ENCODE results near the gene PTPRN2.
"Not testable (repeated sequence)": the region's sequence is repeated elsewhere in the genome, so short reads cannot be mapped to it uniquely, and the experiment has no call there.

PTPRN2 gene

DNA sequence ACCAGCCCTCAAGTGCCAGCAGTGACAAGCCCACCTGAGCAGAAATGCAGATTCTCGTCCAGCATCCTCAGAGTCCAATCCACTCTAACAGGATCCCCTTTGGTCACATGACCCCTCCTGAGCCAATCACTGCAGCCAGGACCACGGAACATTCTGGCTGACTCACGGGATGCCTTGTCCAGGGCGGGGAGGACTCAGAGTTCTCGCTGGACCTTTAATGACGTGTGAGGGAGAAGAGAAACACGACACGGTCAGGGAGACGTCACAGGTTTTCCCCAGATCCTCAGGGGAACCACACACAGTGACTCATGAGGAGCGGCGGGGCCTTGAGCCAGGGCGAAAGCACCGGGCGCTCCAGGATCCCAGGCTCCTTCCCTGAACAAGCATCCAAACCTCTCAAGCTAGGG, 155.7 kb downstream of the PTPRN2 start:
- no peak for DNase-seq

DNA sequence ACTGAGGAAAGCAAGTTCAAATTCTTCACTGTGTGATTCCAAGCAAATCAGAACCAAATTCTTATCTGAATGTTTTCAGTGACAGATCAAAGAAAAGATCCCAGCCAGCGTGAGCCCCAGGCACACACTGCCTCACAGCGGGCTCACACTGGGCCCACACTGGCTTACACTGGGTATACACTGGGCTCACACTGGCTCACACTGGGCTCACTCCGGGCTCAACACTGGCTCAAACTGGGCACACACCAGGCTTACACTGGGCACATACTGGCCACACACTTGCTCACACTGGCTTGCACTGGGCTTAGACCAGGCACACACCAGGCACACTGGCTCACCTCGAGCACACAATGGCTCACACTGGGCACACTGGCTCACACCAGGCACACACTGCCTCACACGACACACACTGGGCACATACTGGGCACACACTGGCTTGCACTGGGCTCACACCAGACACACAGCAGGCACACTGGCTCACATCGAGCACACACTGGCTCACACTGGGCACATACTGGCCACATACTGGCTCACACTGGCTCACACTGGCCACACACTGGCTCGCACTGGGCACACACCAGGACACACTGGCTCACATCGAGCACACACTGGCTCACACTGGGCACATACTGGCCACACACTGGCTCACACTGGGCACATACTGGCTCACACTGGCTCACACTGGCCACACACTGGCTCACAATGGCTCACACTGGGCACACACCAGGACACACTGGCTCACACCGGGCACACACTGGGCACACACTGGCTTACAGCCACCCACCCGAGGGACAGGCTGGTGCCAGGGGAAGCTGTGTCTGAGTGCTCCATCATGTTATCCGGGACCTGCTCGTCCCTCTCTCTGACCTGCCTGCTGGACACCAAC, 156.3 kb downstream of the PTPRN2 start:
- no peak for DNase-seq

DNA sequence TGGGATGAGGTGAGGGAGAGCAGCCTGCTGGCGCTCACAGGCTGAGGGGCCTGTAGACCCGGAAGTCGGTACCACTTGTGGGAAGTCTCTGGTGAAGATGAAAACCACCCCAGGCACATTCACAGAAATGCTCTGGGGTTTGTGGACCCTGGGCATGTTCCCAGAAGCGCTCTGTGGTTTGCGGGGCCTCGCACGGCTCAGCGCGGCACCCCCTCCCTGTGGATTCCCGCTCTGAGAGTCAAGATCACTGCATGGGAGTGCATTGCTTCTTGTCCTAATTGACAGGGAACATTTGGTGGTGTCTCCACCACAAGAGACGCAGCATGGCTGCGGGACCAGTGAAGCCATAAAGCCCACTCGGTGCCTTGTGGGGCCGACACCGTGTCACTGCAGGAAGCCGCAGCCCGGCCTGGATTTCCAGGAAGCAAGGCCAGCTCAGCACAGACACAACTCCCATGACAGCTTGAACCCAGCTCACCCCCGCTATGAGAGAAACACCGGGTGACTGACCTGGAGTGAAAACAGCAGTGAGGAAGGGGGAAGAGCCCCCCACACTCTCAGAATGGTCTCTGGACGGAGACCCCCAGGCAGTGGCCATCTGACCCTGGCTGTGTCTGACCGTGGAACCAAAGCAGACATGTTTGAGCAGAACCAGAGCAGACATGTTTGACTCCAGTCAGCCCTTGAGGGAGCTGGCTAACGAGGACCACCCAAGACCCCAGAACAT, 157.2 kb downstream of the PTPRN2 start:
- no peak for DNase-seq

DNA sequence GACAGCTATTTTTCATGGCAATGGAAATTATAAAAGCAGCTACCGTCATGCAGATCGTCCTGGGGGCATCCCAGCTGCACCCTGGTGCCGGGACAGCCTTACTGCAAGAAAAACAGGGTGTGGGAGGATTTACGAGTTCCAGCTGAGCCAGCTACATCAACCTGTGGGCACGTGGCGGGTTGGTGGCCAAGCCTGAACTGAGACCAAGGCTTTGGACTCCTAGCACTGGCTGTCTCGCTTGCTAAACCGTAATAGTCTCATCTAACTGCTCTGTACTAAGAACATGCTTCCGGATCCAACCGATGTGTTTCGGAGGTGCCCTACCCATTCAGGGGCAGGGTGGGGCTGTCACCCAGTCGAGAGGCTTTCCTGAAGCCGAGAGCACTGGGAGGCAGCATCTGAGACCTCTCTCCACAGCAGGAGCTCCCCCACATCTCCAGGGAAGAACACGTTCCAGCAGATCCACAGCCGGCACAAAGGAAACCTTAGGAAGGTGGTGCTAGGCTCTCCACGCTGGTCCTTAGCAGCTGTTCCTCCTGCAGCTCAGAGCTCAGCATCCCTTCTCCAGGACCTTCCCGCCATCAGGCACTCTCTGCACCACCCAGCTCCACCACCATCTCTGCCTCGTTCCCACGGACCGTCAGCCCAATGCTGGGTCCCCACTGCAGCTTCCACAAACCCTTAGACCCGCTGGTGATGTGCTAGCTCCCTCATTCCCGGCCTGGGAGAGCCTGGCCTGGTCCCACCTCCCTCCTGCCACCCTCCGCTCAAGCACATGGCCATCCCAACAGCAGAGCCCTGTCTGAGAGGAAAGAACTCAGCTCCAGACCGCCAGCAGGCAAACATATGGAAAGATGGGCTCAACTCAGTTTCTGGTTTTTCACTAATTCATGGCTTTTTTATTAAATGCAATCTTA, 158.5 kb downstream of the PTPRN2 start:
- no peak for DNase-seq

DNA sequence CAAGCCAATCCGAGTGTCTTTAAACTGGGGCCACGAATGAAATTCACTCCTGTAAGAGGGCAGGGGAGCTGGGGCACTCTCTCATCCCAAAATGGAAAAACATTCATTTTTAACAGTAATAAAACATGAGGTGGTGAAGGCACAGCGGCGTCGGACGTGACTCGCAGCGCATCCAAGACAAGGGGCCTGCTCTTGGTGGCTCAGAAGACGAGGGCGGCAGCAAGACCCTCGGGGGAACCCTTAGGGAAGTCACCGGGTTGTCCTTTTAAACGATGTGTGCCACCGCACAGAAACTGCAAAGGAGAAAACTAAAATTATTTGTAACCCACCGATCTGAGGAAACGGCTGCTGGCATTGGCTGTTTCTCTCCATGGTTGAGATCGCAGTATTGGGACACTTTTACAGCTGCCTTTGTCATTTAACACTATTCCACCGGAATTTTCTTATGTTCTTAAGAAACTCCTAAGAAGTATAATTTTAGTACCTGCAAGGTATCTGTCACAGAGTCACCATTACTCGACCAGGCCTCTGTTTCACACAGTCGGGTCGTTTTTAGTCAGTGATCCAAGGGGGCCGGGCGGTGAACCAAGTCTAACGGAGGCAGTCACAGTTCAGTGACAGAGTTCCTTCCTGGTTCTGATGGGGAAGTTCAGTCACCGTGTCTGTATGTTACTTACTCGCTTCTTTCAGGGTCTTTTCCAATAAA, 159.3 kb downstream of the PTPRN2 start:
- no peak for DNase-seq

DNA sequence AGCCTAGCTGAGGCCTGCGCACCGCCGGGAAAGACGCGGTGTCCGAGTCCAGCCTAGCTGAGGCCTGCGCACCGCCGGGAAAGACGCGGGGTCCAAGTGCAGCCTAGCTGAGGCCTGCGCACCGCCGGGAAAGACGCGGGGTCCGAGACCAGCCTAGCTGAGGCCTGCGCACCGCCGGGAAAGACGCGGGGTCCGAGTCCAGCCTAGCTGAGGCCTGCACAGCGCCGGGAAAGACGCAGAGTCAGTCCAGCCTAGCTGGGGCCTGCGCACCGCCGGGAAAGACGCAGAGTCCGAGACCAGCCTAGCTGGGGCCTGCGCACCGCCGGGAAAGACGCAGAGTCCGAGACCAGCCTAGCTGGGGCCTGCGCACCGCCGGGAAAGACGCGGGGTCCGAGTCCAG, 161.9 kb downstream of the PTPRN2 start:
- DNase-seq, result not testable (repeated sequence)

DNA sequence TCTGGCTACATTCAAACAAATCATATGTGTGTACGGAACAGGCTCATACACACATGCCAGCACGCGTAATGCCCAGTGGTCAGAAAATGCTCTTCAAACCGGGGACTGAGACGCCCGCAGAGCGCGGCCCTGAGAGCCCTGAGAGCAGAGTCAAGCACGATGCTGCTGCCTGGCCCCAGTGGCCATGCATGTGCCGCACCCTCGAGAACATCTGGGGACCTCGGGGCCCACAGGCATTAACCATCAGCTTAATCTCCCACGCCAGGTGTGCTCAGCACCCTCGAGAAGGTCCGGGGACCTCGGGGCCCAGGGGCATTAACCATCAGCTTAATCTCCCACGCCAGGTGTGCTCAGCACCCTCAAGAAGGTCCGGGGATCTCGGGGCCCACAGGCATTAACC, 163.1 kb downstream of the PTPRN2 start:
- no peak for DNase-seq

DNA sequence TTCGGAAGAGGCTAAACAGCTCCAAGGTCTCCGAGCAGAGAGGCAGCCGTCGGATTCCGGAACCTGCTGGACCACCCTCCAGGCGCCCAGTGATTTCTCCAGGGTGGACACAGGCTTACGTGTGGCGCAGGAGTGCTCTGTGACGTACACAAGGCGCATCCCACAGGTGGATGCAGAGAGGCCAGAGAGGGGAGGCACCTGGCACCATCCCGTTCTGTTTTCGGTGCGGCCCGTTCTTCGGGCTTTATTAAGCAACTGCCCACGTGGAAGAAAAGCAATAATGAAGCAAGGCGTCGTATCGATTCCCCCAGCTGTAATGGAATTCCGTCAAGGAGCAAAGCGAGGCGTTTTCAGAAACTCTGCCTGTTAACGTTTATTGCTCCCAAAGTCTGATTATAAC, 163.6 kb downstream of the PTPRN2 start:
- DNase-seq, result no peak

DNA sequence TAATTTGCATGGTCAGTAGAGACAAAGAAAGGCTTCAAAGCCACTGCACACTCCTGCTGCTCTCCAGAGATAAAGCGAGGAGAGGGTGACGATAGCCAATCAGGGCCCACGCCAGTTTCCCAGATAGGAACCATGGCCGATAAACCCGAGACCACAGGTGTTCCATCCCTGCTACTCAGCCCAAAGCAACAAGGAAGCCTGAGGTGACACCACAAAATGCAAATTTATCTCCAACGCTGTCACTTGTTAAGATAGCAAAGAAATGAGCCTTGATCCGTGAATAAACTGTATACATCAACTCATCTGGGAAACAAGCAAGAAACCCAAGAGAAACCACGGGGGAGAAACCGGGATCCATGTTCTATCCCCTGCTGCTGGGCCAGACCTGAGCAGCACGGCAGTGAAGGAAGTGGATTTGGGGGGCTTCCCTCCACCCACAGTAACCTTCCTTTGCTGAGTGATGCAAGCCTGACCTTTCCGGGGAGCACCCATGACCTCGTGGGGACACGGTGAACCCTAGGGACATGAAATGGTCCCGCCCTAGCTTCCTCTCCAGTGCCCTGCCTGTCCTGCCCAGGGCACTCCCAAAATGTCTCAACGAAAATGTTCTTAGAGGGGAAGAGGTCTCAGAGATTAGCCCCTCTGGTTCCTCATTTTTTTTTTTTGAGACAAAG, 164.6 kb downstream of the PTPRN2 start:
- DNase-seq, result no peak

DNA sequence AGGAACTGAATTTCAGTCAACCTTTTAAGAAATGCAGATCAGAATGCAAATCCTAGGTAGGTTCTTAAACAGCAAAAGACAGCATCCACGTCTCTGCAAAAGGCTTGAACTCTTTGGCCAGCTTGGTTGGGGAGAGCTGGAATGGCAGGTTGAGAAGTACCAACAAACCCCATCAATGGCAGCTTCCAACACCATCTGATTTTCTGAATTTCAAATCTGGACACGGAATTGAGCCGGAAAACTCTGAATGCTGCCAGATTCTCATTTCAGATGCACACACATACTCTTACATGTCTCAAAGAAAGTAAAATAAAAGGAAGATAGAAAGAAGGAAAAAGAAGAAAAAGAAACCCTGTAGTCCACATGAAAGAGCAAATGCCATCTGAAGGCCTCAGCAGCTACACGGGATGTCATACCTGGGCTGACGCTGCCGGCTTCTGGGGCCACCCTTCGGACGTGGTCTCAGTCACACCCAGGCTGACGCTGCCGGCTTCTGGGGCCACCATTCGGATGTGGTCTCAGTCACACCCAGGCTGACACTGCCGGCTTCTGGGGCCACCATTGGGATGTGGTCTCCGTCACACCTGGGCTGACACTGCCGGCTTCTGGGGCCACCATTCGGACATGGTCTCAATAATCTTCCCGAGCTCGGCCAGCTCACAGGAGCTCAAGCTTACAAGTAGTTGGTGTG, 165.3 kb downstream of the PTPRN2 start:
- DNase-seq, result no peak

DNA sequence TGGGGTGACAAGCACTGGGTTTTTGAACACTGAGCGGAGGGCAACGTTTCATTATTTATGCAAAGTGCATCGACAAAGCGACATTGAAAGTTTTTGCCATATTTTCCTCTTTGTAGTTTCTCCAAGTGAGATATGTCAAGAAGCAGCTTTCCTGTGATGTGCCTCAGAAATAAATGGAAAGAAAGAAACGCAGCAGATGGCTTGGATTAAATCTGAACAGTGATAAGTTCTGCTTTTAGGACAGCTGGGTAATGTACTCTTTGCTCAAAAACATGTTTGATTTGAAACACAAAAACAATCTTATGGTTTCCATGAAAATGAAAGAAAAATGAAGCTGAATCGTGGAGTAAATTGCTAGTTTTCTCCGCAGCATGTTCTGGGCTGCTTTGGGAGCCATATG, 166.3 kb downstream of the PTPRN2 start:
- no peak for DNase-seq

DNA sequence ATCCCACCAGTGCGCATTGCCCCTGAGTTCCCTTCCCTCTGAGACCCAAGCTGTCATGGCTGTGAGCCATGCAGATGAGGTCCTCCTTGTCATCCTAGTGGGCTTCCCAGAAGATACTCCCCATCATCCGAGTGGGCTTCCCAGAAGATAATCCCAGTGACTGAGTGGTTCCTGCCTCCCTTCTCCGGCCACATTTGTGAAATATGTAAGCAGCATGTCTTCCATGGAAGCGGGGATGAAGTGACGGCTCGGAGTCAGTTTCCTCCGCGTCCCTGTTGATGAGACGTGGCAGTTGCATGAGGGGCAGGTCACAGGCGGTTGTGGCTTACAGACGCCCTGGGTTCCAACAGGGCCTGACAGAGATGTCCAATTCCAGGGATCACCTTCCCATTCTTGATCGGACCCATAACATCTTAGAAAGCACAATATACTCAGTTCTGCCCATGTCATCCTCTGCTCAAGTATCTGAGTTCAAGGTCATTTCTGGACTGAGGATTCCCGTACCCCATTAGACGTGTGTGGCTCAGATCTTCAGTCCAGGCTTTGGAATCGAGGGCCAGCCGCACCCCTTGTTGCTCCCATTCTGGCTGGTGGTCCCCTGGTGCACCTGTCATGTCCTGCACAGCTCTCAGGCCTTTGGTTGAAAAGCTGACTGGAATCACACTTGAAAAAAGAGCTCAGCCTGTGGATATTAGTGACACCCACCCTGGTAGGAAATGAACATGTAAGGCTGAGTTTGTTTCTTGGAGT, 166.9 kb downstream of the PTPRN2 start:
- DNase-seq, result no peak

DNA sequence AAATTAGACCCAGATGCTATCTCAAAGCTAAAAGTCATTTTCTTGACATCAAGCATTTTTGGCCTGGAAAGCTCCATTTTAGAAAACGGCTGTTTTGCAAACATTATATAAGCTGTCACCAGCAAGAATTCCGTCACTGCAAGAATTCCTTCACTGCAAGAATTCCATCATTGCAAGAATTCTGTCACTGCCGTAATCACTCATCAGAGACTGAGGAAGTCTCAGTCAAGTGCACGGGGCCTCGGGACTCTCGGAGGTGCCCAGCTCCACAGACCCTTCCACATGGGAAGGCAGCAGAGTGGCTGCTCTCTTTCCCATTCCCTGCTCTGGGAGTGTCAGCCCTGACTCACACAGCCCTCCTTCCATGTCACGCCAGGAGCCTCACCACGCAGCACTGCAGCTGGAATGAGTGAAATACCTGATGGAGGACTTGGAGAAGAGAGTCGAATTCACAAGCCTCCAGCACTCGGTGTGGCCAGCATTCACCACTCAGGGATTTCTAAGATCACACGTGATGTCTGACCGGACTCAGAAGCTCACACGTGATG, 168.3 kb downstream of the PTPRN2 start:
- DNase-seq, result no peak

DNA sequence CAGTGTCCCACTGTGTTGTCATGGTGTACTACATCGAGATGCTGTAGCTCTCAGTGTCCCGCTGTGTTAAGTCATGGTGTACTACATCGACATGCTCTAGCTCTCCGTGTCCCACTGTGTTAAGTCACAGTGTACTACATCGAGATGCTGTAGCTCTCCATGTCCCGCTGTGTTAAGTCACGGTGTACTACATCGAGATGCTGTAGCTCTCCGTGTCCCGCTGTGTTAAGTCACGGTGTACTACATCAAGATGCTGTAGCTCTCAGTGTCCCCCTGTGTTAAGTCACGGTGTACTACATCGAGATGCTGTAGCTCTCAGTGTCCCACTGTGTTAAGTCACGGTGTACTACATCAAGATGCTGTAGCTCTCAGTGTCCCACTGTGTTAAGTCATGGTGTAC, 169.2 kb downstream of the PTPRN2 start:
- not testable (repeated sequence) for DNase-seq

DNA sequence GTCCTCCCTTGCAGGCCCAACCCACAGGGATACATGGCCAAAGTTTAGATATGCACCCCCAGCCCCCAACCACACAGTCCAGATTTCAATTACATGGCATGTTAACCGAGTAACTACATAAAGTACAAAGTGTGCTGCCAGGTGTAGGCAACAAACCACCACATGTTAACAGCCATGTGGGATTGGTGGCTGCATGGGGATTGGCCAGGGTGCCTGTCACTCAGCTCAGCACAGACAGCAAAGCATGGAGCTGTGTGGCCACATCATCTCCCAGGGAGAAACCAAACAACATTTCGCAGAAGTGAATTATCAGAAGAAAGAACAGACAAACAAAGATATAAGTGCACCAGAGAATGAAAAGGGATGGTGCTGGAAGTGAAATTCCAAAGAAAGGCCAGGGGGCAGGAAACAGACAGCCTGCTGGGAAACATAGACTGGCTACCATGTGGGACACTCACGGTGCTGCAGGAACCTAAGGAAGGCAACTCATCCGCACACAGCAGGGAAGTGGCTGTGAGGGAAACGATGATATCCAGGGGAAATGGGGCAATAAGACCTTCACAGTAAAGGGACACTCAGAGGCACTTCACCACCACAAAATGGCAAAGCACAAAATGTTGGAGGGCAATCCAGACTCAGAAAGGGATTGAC, 171.2 kb downstream of the PTPRN2 start:
- DNase-seq, result no peak

DNA sequence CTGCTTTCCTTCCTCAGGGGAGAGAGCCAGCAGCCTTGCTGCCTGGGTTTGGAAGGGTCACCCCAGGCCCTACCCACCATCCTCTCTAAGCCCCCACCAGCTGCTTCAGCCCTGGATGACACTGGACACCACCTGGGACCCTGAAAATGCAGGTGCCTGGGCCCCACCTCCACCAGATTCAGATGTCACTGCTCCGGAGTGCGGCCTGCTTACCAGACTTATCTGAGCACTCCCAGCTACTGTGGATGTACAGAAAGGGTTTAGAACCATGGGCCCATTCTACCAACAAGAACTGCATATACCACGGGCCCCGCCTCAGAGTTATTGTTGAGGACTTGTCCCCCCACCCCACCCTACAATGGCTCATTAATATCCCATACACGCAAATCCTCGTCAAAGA, 172.3 kb downstream of the PTPRN2 start:
- DNase-seq, result no peak

DNA sequence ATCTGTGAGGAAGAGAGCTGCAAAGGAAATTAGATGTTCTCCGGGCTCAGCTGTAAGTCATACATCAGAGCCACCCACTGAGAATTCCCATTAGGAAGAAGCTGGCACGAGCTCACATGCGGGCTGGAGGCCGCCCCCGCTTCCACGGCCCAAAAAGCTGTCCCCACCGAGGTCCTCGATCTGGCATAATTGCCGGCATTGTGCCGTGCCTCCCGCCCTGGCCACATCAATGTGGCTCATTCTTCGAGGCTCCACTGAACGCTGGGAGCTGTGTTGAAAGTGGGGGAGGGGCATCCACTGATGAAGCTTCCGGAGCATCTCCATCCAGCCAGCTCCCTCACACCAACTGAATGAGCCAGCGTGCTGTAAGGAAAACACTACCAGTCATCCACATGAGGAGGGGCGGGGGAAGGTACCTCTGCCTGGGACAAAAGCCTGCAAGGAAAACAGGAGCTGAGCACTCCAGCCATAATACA, 173.1 kb downstream of the PTPRN2 start:
- DNase-seq, result no peak

DNA sequence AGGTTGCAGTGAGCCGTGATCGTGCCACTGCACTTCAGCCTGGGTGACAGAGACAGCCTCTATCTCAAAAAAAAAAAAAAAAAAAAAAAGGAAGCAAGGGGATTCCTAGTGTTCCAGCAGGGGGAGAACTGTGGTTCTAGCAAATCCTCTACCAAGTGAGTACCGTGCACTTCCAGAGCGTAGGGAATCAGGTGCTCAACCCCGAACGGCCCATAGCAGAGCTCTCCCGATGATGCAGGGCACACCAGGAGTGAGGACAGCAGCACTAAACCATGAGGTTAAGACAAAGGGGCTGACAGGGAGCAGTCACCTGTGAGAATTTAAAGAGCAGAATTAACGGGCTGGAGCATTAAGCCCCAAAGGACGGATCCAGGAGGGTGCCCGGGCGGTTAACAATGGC, 173.6 kb downstream of the PTPRN2 start:
- DNase-seq, result no peak

DNA sequence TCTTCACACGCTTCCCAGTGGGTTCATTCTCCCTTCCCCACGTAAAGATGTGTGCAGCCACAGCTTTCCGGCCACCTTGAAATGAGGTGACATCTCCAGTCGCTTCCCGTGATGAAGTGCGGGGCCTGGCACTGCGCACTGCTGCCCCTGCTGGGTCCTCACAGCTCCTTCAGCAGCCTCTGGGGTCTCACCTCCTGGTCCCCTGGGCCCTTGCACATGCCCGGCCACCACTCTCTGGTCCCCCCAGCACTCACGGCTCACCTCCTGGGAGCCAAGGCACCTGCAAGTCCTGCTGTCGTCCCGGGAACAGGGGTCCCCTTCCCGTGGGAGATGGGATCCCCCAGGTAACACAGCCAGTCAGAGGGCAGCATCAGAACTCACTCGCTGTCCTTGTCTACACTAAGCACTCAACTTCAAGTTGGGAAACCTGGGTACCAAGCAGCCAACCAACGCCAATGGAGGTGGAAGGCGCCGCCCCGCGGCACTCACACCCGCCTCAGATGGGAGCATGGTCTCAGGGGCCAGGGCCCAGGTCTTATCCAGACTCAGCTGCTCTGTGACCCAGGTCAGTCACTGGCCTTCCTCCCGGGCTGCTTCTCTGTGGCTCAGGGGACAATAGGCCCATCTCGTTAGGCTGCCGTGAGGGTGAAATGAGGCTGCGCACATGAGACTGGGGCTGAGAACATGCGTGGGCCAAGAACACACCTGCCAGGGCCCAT, 176.2 kb downstream of the PTPRN2 start:
- no peak for DNase-seq

All from NCI-H2171 (cell line).